Stimulated activated CD4-positive, alpha-beta T cell treated with anti-CD3 and anti-CD28 coated beads, Interleukin-15, amount 100 ng/mL, for 24 hours (primary cell): Measurements from ENCODE around the gene SKAP2.

Experiments
- DNase-seq: peaks from one replicate; pipeline ENCODE4 v3.0.0-alpha.2; 2020

SKAP2 gene

DNA sequence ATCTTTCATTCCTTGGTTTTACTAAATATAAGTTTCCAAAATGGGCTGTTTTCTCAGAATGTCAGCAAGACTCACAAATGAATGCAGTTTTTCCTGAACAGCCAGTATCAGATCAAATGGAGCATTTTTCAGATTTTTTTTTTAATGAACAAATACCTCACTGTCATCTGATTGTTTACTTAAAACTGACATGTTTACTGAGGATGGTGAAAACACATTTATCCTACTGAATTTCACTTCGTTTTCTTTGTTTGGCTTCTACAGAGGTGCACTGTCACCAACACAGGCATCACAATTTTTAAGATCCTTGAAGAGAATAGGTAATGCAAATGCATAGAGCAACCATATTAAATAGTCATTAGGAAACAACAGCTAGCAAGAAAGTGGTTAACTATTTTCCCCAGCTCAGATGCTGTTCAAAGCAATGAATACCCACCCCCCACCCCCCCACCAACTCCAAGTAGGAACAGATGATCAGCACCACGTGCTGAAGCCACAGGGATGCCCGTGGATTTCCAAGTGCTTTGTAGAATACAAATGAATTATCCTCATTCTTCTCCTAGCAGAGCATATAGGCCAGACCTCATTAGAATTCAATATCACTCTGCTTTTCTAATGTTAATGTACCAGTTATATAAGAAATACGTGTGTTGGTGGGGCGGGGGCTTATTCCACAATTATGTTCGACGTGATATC lies 205.9 kb downstream of the SKAP2 start:
- DNase-seq = no peak

- no peak for DNase-seq
These were observed 206.6 kb downstream of the SKAP2 start for GRCh38 chr7:26657686-26658388.

- no peak for DNase-seq
These were observed 207.2 kb downstream of the SKAP2 start for GRCh38 chr7:26657206-26657641.

DNA sequence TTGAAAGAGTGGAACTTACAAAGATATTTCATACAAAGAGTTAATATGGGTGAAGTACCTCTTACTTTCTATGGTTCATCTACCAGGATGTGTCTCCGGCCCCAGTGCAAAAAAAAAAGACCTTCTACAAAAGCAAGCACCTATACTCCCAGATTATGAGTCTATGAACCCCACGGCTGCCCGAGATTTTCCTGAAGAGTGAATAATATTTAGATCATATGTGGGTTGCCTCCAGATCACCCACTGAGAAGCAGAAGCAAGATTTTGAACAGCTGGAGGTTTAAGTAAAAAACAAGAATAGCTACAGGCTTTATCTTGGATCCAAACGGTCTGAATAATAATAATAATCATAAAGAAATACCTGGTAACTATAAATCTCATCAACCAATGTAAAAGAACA lies 207.7 kb downstream of the SKAP2 start:
- DNase-seq = no peak

DNA sequence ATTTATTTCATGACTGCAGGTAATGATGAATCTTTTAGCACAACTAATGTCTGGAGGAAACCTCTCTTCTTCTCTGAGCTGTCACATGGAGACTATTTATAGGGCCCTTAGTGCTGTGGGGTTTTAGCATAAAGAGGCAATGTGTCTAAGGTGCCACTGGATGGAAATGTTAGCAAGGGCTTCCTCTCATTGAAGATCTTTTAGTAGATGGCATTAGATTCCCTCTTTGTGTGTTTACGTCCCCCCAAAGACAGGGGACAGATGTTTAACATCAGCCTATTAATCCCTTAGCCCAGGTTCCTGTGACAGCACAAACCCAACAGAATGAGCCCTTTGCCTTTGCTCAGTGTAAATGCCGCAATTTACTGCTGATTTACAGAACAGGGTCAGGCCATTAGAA lies 208.6 kb downstream of the SKAP2 start:
- DNase-seq = no peak

- no peak for DNase-seq
These were observed 210.7 kb downstream of the SKAP2 start for GRCh38 chr7:26653430-26654399.

GRCh38 chr7:26652401-26653100 lies 211.8 kb downstream of the SKAP2 start:
- no peak for DNase-seq

- DNase-seq = no peak
These were observed 214.3 kb downstream of the SKAP2 start for GRCh38 chr7:26650103-26650502.

GRCh38 chr7:26649388-26649787 lies 215.0 kb downstream of the SKAP2 start:
- DNase-seq = no peak

- DNase-seq = no peak
These were observed 215.8 kb downstream of the SKAP2 start for GRCh38 chr7:26648554-26648953.

DNA sequence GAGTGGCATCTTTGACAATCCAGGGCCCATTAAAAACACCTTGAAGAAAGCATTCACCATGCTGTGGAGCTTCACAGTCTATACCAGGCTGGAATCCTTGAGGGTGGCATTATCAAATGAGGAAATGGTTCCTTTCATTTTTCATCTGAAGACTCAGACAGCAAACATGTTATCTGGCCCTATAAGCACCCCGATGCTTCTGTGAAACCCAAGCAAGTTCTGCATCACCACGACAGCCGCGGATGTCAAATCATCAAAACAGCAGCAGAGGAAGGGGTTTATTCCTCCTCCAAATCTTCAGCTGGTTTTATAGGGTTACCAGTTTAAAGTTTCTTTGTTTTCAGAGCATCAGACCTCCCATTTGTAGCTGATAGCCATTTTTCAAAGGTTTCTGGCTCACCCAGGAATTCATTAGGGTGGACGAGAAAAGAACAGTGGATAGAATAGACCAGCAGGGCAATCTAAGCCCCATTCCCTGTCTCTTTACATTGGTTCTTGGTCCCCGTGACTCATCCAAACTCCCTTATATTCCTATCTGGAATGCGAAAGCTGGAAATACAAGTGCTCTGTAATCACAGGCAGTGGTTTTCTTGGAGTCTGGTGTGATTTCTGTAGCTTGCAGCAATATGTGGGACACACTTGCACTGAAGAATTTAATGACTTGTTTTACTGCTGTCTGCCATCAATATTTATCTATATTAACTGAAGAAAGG lies 217.9 kb downstream of the SKAP2 start:
- DNase-seq = no peak

- no peak for DNase-seq
These were observed 219.3 kb downstream of the SKAP2 start for GRCh38 chr7:26645121-26645520.

DNA sequence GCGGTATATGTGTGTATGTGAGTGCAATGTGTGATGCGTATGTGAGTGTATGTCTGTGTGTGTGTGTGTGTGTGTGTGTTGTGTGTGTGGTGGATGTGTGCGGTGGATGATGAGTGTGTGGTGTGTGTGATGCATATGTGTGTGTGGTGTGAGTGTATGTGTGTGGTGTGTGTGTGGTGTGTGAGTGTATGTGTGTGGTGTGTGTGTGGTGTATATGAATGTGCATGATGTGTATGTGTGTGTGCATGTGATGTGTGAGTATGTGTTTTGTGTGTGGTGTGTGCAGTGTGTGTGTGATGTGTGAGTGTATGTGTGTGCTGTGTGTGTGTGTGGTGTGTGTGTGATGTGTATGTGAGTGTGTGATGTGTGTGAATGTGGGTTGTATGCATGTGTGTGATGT lies 222.0 kb downstream of the SKAP2 start:
- DNase-seq = no peak

DNA sequence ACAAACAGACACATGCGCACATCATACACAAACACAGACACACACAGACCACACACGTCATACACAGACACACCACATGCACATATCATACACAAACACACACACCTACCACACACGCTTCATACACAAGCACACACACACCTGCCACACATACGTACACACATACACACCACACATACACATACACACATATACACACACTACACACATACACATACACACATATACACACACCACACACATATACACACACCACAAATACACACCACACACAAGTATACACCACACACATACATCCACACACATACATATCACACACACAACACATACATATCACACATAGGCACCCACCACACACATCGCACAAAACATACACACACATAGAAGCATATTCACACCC lies 224.7 kb downstream of the SKAP2 start:
- no peak for DNase-seq

GRCh38 chr7:26639111-26639510 lies 225.3 kb downstream of the SKAP2 start:
- no peak for DNase-seq

GRCh38 chr7:26638140-26638539 lies 226.2 kb downstream of the SKAP2 start:
- no peak for DNase-seq

- no peak for DNase-seq
These were observed 226.8 kb downstream of the SKAP2 start for GRCh38 chr7:26637610-26638009.

DNA sequence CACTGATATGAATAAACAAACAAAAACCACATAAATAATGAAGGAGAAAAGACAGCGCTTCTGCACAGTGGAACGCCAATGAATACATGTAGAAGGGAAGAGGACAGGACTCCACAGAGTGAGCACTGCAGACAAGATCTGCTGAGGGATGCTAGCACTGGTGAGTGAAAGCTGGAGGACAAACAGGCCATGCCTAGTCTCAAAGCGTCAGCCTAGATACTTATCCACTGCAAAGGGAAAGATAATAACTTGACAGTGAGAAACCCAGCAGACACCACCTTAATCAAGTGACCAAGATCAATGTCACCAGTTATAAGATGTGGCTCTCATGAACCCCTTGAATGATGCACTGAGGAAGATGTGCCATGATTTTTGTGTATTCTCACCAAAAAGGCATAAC lies 227.6 kb downstream of the SKAP2 start:
- DNase-seq = no peak

DNA sequence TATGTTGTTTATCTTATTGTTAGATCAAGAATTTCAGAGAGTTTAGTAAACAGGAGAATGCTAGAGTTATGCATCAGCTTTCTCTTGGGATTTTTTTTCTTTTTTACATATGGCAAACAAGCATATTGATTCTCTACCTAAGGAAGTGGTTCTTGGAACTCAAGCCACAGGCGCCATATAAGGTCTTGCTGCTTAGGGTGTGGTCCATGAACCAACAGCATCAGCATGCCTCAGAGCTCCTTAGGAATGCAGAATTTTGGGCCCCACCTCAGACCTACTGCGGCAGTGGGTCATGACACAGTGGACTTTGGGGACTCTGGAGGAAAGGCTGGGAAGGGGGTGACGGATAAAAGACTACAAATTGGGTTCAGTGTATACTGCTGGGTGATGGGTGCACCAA lies 230.8 kb downstream of the SKAP2 start:
- DNase-seq = no peak

DNA sequence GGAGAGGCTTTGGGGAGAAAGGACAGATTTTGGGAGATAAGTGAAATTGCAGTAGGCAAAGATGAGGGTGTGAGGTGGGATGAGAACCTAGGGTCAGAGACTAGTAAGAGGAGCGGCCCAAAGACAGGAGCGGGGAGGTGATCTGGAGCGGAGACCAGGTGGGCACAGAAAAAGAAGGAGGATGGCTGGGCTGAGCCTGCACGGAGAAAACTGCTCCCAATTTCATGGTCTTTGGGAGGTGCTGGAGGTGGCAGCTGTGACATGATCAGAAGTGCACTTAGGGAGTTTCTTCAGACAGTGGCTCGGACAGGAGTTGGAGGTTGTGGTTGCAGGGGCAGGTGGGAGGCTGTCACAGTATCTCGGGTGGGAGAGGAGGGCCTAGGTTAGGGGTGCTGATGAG lies 232.8 kb downstream of the SKAP2 start:
- no peak for DNase-seq

DNA sequence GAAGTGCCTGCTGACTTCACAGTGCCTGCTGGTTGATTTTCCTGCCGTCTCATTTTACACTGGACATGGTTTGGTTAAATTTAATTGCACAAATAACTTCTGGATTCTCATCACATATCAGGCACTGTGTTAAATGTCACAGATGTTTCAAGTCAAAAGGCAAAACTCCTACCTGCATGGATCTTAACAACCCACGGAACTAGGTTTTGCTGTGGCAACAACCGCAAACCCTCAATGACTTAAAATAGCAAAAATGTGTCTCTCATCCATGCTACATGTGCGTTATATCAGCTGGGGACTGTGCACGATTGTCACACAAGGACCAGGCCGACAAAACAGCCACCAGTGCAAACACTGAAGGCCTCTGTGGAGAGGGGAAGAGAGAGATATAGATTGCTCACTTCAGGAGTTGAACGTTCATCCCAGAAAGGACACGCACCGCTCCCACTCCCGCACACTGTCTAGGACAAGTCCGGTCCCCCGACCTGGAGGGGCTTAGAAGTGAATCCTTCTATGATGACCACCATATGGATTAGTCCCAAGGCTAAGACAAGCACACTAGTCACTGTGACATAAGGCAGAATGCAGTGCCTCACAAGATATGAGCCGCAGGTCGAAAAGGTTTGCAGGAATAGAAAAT lies 233.3 kb downstream of the SKAP2 start:
- DNase-seq = no peak

DNA sequence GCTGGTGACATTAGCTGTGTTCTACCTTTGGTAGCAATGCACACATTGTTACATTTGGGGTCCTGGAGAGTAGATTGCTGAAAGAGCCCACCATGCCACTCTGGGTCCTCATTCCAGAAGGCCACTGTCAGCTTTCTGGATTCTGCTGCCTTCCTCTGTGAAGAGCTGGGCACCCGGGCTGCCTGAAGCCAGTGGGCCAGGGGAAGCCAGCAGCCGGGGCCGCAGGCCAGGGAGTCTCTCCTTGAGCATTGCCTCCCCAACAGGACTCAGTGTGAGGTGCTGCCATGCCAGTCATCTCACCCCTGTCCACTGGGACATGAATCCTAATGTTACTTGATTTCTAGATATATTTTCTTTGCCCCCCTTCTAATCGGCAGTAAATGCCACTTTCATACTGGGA lies 234.0 kb downstream of the SKAP2 start:
- no peak for DNase-seq
